Measurements from ENCODE around the gene RAI2. TPM values are rescaled to one million over a fixed set of nuclear protein-coding genes. Genes with fewer than 3 reads are reported as not detected.

The RAI2 gene
- total RNA-seq, 1 experiment from 2014 or later = not detected

- H3K27ac ChIP-seq (ENCODE audit: low read depth, low read length, poor library complexity, severe bottlenecking) = no peak overlapping the region
- H3K36me3 ChIP-seq (ENCODE audit: insufficient read depth, low read length, poor library complexity, severe bottlenecking) = no peaks in the 10 kb centered on the region
- H3K4me3 ChIP-seq (ENCODE audit: low read depth, low read length, poor library complexity, severe bottlenecking) = no peak overlapping the region
- H3K27me3 ChIP-seq (replicated peaks; ENCODE audit: insufficient read depth, low read depth, low read length, poor library complexity) = peaks cover 64% of the 10 kb centered on the region
- no peak for DNase-seq (ENCODE audit: low spot score)
- ChIA-PET CTCF (no interaction called here), POLR2A (ENCODE audit: low non-redundant PET) (no interaction called here)
- no peak for TF ChIP-seq EZH2 (IDR thresholded peaks at IDR 0.05; ENCODE audit: borderline replicate concordance, low read depth, low read length, poor library complexity, severe bottlenecking)
- no TSS peak for BruUV-seq (replicated peaks)
- intact Hi-C loops (cut with micrococcal nuclease; ENCODE audit: unreplicated experiment) = no loop called here
- no peaks in the 10 kb centered on the region for H3K9me3 ChIP-seq (ENCODE audit: low read depth, low read length, poor library complexity, severe bottlenecking)
- H3K4me1 ChIP-seq (ENCODE audit: insufficient read depth, low read length, poor library complexity, severe bottlenecking) = no peaks in the 10 kb centered on the region
Observed at GRCh38 chrX:17861489-17862011, 452 bp upstream of the RAI2 start.

- intact Hi-C loops (cut with micrococcal nuclease; ENCODE audit: unreplicated experiment) = no loop called here
- BruUV-seq (replicated peaks) = no TSS peak
- POLR2A ChIA-PET (ENCODE audit: low non-redundant PET) = no interaction called here
- no peaks in the 10 kb centered on the region for H3K9me3 ChIP-seq (ENCODE audit: low read depth, low read length, poor library complexity, severe bottlenecking)
- CTCF ChIA-PET = no interaction called here
- no peak overlapping the region for H3K27ac ChIP-seq (ENCODE audit: low read depth, low read length, poor library complexity, severe bottlenecking)
- H3K27me3 ChIP-seq (replicated peaks; ENCODE audit: insufficient read depth, low read depth, low read length, poor library complexity) = peaks cover 73% of the 10 kb centered on the region
- DNase-seq (ENCODE audit: low spot score) = no peak
- no peaks in the 10 kb centered on the region for H3K36me3 ChIP-seq (ENCODE audit: insufficient read depth, low read length, poor library complexity, severe bottlenecking)
- H3K4me1 ChIP-seq (ENCODE audit: insufficient read depth, low read length, poor library complexity, severe bottlenecking) = no peaks in the 10 kb centered on the region
- no peak for TF ChIP-seq CTCF (conservative IDR thresholded peaks at IDR 0.05; ENCODE audit: low read depth, low read length)
- TF ChIP-seq EZH2 (IDR thresholded peaks at IDR 0.05; ENCODE audit: borderline replicate concordance, low read depth, low read length, poor library complexity, severe bottlenecking) = peak; percentile 55
- H3K4me3 ChIP-seq (ENCODE audit: low read depth, low read length, poor library complexity, severe bottlenecking) = peak overlapping the region; percentile 34
Observed at GRCh38 chrX:17860179-17860780, 818 bp downstream of the RAI2 start.

GRCh38 chrX:17859609-17860178 is 1.4 kb downstream of the RAI2 start:
- no peak overlapping the region for H3K4me3 ChIP-seq (ENCODE audit: low read depth, low read length, poor library complexity, severe bottlenecking)
- no TSS peak for BruUV-seq (replicated peaks)

More at GRCh38 chrX:17859609-17860178, 1.4 kb downstream of the RAI2 start:
- Histone ChIP-seq H3K36me3 (ENCODE audit: insufficient read depth, low read length, poor library complexity, severe bottlenecking) (no peaks in the 10 kb centered on the region), H3K27me3 (replicated peaks; ENCODE audit: insufficient read depth, low read depth, low read length, poor library complexity) (peaks cover 78% of the 10 kb centered on the region), H3K27ac (ENCODE audit: low read depth, low read length, poor library complexity, severe bottlenecking) (no peak overlapping the region), H3K9me3 (ENCODE audit: low read depth, low read length, poor library complexity, severe bottlenecking) (no peaks in the 10 kb centered on the region), H3K4me1 (ENCODE audit: insufficient read depth, low read length, poor library complexity, severe bottlenecking) (no peaks in the 10 kb centered on the region)
- ChIA-PET CTCF (no interaction called here), POLR2A (ENCODE audit: low non-redundant PET) (no interaction called here)
- no peak for DNase-seq (ENCODE audit: low spot score)
- intact Hi-C loops (cut with micrococcal nuclease; ENCODE audit: unreplicated experiment) = no loop called here
- TF ChIP-seq EZH2 (IDR thresholded peaks at IDR 0.05; ENCODE audit: borderline replicate concordance, low read depth, low read length, poor library complexity, severe bottlenecking) = peak; percentile 5
- no peak for TF ChIP-seq CTCF (conservative IDR thresholded peaks at IDR 0.05; ENCODE audit: low read depth, low read length)
